GM19240 (cell line): ENCODE results near the gene RAX2.

ENCODE experiments used
- DNase-seq: peaks from one replicate; pipeline ENCODE4 v3.0.0; 2011; ENCODE audit warnings: low spot score; ENCODE audit not compliant: insufficient read length

Gene RAX2

DNA sequence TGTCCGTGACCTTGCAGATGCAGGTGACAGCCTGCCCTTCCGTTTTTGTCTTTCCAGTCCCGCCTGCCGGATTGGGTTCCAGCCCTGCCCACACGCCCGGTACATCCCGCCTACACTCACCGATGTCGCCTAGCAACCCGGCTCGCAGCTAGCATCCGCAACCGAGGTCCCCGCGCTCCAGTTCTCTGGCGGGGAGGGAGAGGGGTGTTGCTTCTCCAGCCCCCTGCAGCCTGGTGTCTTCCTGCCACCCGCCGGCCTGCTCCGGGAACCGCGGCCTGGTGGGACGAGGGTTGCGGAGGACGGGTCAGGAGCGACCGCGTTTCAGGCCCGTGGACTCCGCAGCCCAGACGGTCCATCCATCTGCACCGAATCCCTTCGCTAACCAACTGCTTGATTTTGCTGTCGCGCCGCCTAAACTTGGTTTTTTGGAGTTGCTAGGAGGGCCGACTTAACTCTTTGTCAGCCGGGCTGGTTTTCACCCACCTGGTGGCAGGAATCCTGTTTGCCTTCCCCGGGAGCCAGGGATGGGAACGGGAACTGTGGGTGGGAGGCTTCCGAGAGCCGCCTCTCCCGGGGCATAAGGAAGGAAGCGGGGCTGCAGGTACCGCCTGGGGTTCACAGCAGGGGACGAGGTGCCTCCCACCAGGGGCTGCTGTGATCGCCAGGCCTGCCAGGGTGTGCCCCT, 29.5 kb upstream of the RAX2 start:
- no peak for DNase-seq

DNA sequence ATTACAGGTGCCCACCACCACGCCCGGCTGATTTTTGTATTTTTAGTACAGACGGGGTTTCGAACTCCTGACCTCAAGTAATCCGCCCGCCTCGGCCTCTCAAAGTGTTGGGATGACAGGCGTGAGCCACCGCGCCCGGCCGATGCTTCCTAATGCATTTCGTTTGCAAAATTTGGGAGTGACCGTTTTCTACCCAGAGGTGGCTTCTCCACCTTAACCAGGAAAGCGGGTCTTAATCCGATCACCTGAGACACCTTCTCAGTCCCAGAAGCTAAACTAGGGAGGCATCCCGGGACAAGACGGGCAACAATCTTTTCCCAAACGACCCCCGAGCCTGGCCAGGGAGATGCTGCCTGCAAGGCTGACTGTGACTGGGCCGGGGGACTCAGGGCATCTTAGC, 29.0 kb upstream of the RAX2 start:
- DNase-seq = no peak

DNA sequence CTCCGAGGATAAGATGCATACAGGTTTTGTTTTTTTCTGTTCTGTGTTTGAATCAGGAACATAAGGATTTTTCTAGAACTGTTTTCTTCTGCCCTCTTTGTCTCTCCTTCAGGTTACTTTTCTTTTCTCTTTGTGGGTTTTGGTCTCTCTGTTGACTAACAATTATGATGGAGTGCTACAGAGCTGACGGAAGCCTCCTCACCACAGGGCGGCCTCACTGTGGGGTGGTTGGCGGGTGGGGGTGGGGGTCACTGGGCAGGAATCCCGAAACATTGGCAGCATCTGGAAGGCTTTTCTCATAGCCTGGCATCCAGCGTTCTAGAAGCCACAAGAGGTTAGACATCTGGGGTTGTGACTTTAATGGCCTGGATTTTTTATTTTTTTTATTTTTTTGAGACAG, 26.1 kb upstream of the RAX2 start:
- no peak for DNase-seq

DNA sequence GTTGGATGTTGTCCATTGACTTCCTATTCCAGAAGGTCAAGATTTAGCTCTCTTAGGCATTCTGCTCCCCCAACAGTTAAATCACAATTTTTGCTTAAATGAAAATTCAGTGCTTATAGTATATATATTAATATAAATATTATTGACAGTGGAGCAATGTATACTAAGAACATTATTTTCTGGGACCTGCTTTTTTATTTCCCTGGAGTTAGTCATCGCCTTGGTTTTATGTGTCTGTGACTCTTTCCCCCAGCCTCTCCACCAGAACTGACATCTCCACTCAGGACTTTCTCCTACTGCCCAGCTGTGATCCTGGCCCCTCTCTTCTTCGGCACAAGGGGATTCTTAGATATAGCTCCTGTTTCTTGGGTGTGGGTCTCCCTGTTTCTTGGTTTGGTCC, 24.3 kb upstream of the RAX2 start:
- DNase-seq = no peak

- no peak for DNase-seq
Measured at GRCh38 chr19:3793799-3794198, 21.8 kb upstream of the RAX2 start.

- DNase-seq = no peak
Measured at GRCh38 chr19:3792114-3792513, 20.1 kb upstream of the RAX2 start.

- DNase-seq = no peak
Measured at GRCh38 chr19:3790941-3791340, 18.9 kb upstream of the RAX2 start.

DNA sequence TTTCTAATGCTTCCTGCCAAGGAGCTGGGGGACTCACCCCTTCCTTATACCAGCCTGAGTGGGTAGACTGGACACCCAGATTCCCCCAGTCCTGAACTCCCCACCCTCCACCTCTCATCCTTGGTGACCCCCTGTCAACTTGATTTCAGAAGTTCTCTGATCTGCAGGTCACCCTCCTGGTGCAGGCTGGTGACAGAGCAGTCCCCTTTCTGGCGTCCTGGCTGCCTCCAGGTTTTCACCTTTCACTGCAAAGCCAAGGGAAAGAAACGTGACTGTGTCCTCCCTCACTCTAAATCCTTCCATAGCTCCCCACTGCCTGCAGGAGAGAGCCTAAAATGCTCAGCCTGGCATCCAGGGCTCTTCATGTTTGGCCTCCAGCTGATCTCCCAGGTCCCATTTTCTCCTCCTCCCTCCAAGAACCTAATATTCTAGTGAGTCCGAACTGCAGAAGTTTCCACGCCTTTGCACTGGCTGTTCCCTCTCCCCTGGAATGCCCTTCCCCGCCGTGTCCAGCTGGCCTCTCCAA, 18.2 kb upstream of the RAX2 start:
- no peak for DNase-seq

GRCh38 chr19:3788996-3789778, 17.2 kb upstream of the RAX2 start:
- no peak for DNase-seq

GRCh38 chr19:3785938-3786824, 14.2 kb upstream of the RAX2 start, which contains the start of gene MATK:
TSS of gene MATK (minus strand) at chr19:3786381. CDS start at chr19:3785135, 1,246 bp downstream.
- no peak for DNase-seq

GRCh38 chr19:3785451-3785937, 13.5 kb upstream of the RAX2 start:
- DNase-seq = no peak

DNA sequence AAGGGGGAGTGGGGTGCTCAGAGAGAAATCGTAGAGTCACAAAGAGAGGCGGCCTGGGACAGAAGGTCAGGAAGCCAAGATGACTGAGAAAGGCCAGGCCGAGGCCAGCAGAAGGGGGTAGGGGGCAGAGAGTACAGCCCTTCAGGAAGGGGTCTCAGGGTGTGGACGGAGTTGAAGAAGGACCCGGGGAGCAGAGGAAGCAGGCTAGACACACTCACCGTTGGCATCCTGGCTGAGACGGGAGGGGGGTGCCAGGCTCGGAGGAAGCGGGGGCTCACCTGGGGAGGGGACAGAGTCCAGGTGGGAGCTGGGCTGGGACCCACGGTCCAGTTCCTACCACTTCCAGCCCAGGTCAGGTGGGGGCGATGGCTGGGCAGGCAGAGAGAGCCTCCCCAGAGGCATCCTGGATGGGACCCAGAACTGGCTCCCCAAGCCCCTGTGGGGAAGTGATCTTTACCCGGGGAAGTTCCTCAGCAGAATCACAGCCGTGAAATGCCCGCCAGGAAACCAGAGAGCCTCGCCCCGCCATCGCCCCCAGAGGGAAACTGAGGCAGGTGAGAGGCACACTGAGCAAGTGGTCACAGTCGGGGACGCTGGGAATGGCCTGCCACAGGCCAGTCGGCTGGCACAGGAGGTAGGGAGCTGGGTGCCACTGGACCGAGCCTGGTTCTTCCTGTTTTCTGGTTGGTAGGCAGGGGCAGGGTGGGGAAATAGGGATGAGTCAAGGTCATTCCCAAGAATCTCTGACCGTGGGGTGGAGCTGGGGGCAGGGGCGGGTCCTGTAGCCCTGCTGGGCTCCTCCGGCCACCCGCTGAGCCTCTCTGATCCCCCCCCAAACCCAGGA, 12.8 kb upstream of the RAX2 start:
- no peak for DNase-seq

DNA sequence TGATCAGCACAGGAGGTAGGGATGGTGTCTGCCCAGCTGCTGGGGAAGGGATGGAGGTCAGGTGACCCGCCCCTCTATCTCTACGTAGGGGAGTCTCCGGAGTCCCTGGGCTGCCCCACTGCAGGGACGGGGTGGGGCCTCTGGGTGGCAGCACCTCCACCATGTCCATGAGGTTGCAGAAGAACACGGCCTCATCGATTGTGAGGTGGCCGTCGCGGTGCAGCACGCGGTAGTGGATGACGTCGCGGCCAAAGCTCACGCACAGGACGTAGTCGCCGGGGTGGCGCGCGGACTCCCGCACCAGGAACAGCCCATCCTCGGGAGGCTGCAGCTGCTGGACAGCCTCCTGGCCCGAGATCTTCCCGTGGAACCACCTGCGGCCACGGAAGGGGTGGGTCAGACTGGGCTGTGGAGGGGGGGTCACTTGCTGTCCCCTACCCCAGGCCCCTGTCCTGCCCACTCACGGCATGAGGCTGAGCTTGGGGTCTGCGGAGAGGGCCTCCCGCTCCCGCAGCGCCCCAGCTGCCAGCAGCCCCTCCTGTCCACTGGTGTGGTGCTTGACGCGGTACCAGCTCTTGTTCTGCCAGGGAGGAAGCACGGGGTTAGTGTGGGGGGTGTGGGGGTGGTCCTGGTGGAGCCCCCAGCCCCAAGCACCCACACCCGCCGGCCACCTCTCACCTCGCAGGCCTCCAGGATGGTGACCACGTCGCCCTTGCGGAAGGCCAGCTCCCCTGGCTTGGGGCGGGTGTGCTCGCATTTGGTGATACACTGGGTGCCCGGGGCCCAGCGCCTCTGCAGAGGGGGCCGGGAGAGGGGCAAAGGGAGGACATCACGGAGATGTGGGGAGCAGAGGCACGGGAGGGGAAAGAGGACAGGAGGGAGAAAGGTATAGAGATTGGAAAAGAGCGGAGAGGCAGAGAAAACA, 11.9 kb upstream of the RAX2 start:
- DNase-seq = no peak

- DNase-seq = no peak
Measured at GRCh38 chr19:3782903-3783302, 10.9 kb upstream of the RAX2 start.

DNA sequence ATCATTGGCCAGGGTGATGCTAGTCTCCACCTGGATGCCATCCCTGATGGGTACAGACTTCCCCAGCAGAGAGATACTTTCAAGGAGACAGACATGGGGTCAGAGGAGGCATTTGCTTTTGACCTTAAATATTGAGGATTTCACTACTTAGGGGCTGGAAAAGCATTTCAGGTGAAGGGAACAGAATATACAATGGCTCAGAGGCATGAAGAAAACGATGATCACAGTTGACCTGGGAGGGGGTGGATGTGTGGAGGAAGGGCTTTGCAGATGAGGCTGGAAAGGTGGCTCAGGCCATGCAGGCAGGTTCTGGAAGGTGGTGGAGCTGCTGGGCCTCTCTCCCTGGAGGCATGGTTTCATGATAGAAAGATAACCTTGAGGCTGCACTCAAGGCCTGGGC, 10.3 kb upstream of the RAX2 start:
- no peak for DNase-seq

- no peak for DNase-seq
Measured at GRCh38 chr19:3781603-3782002, 9.6 kb upstream of the RAX2 start.

GRCh38 chr19:3780786-3781304, 8.8 kb upstream of the RAX2 start:
- no peak for DNase-seq

DNA sequence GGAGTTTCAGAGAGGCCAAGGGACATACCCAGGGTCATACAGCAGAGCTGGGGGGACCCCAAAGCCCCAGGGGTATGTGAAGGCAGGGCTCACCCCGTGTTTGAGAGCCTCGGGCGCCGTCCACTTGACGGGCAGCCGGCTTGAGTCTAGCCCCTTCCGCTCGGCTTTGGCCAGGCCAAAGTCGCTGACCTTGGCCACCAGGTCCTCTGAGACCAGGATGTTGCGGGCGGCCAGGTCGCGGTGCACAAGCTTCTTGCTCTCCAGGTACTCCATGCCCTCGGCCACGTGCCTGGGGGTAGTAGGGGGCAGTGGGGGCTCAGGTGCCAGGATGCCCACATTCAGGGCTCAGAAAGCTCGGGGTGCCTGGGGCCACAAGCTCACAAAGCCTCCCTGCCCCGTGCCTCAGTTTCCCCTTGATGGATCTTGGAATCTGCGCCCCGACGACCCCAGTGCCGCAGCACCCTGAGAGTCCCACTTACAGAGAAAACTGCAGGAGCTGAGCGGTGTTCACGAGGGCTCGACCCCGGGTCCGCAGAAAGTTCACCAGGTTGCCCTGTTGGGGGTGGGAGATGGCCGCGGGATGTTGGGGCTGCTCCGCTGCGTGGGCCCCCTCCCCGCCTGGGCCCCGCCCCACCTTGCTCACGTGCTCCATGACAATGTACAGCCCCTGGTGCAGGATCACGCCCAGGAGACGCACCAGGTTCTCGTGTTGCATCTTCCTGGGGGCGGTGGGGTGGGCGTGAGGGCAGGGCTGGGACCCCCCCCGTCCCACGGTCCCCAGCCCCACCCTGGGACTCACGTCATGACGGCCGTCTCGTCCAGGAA, 7.1 kb upstream of the RAX2 start:
- DNase-seq = no peak
